C4-2B (cell line): ENCODE data around the gene NLRC5.

Source experiments
- H3K27ac ChIP-seq: fragments of 450-650 bp; 2 replicates; pipeline ENCODE4 v1.5.1; 2017
- ZFX ChIP-seq: fragments of 450-650 bp; IDR thresholded peaks from 2 replicates; pipeline ENCODE4 v1.6.1; 2017
- TF ChIP-seq, protein P1 (sequence below): fragments of 450-650 bp; conservative IDR thresholded peaks from 2 replicates; pipeline ENCODE4 v1.5.1; 2017; ENCODE audit warnings: mild to moderate bottlenecking

NLRC5 gene

DNA sequence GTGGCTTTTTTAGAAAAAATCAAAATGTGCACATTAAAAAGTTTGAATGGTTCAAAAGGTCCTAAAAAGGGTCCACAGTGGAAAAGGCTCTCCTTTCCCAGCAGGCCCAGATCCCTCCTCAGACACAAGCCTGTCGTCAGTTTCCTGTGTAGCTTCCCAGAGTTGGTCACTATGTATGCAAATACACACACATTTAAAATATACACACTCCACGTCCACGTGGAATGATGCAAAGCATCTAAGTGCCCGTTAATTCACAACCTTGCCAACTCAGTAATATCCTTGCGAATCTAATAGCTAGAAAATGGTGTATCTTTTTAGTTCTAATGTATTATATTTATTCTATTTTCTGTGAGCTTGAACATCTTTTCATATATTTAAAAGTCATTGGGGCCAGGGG, 17.7 kb downstream of the NLRC5 start:
- no peak overlapping the region for H3K27ac ChIP-seq
- no peak for TF ChIP-seq ZFX
- TF ChIP-seq, protein P1, sequence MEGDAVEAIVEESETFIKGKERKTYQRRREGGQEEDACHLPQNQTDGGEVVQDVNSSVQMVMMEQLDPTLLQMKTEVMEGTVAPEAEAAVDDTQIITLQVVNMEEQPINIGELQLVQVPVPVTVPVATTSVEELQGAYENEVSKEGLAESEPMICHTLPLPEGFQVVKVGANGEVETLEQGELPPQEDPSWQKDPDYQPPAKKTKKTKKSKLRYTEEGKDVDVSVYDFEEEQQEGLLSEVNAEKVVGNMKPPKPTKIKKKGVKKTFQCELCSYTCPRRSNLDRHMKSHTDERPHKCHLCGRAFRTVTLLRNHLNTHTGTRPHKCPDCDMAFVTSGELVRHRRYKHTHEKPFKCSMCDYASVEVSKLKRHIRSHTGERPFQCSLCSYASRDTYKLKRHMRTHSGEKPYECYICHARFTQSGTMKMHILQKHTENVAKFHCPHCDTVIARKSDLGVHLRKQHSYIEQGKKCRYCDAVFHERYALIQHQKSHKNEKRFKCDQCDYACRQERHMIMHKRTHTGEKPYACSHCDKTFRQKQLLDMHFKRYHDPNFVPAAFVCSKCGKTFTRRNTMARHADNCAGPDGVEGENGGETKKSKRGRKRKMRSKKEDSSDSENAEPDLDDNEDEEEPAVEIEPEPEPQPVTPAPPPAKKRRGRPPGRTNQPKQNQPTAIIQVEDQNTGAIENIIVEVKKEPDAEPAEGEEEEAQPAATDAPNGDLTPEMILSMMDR, result no peak

DNA sequence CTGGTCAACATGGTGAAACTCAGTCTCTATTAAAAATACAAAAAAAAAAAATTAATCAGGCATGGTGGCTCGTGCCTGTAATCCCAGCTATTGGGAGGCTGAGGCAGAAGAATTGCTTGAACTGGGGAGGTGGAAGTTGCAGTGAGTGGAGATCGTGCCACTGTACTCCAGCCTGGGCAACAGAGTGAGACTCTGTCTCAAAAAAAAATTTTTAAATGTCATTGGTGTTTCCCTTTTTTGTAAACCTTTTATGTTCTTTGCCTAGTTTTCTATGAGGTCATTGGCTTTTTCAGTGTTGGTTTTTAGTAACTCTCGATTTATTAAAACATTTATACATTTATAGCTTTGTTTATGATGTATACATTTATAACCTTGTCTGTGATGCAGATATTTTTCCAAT, 18.2 kb downstream of the NLRC5 start:
- TF ChIP-seq, protein P1, result no peak
- no peak for TF ChIP-seq ZFX
- no peak overlapping the region for H3K27ac ChIP-seq

DNA sequence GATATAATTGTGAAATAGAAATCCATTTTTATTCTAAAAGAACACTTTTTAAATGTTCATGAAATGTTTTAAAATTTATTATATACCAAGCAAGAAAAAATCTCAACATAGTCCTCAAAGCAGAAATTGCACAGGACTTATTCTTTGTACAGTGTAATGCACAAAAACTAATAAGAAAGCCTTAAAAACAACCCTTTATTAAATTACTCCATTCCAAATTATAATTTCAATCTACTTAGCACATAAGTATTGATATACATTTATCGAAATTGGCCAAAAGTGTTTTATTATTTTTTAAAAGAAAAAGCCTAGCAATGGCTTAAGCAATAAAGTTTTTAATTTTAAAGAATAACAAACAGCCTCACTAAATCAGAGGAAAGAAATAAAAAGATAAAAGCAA, 19.1 kb downstream of the NLRC5 start:
- no peak overlapping the region for H3K27ac ChIP-seq
- TF ChIP-seq, protein P1, result no peak
- TF ChIP-seq ZFX, result no peak

DNA sequence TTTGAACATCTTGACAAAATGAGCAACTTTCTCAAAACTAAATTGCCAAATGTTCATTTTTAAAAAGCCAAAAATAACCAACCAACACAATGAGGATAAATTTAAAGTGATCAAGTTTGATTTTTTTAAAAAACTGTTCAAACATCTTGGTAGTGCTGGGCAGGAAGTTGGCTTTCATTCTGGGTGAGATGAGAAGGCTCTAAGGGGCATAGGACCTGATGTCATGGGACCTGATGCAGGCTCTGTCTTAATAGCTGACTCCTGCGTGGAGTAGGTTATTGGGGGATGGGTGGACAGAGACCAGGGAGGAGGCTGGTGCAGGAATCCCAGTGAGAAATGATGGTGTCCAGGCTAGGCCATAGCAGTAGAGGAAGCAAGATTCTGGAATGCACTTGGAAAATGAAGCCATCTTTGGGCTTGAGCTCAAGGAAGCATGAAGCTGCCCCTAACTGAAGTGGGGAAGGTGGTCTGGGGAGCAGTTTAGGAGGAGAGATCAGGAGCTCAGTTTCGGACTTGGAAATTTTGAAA, 20.4 kb downstream of the NLRC5 start:
- TF ChIP-seq, protein P1, result no peak
- no peak for TF ChIP-seq ZFX
- no peak overlapping the region for H3K27ac ChIP-seq

DNA sequence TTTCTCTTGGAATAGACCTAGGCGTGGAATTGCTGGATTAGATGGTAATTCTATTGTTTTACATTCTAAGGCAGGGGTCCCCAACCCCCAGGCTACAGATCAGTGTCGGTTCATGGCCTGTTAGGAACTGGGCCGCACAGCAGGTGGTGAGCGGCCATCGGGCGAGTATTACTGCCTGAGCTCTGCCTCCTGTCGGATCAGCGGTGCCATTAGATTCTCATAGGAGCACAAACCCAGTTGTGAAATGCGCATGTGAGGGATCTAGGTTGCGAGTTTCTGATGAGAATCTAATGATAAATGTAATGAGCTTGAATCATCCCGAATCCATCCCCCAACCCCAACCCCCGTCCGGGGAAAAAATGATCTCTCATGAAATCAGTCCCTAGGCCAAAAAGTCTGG, 23.0 kb downstream of the NLRC5 start:
- H3K27ac ChIP-seq, result no peak overlapping the region
- TF ChIP-seq, protein P1, result no peak
- TF ChIP-seq ZFX, result no peak

DNA sequence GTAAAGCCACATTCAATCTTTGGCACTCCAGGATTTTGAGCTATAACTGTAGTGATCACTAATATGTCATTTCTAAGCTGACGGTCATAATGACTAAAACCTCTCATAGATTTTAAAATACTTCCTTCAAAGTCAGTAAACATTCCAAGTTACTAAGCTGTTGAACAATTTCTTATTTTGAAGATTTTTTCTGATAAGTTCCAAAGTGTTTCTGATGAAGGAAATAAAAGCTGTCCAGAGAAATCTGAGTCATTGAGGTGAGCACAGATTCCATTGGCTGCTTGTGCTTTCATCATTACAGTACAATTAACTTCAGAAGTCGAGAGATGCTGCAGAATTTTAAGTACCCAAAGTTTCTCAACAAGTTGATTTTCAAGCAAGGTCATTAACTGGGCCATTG, 23.9 kb downstream of the NLRC5 start:
- no peak overlapping the region for H3K27ac ChIP-seq
- TF ChIP-seq, protein P1, result no peak
- TF ChIP-seq ZFX, result no peak

DNA sequence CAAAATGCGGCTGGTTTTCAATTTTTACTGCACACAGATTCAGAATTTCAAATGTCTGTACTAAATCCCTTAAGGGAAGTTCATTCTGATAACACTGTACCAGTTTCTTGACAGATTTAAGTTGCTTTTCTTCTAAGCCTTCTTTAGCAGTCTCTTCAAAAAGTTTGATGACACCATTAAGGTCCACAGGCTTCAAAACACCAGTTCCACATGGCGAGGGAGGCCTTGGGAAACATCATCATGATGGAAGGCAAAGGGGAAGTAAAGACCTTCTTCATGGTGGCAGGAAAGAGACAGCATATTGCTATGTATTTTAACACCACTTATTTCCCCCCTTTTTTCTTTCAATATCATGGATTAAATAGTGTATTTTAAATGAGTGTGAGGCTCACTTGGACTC, 24.5 kb downstream of the NLRC5 start:
- TF ChIP-seq ZFX, result no peak
- TF ChIP-seq, protein P1, result no peak
- no peak overlapping the region for H3K27ac ChIP-seq
